Gastroesophageal sphincter (tissue), 4 donors: Measurements from ENCODE around the gene NCOR1. TPM values are rescaled to one million over a fixed set of nuclear protein-coding genes. Genes with fewer than 3 reads are reported as not detected.
"Not testable (repeated sequence)": the region's sequence is repeated elsewhere in the genome, so short reads cannot be mapped to it uniquely, and the experiment has no call there.

Experiments used
- ATAC-seq: fragments of 150-250 bp; one replicate; pipeline ENCODE4 v1.9.1; 2016; ENCODE audit warnings: mild to moderate bottlenecking, moderate library complexity
- H3K27ac ChIP-seq, 4 donors: fragments of 200-600 bp; sonication (generic) in 3 of 4; 1 replicate in 3 of 4; 2 replicates in 1 of 4; pipeline ENCODE4 v1.5.1; 2016 to 2019
- H3K27me3 ChIP-seq: fragments of 200-600 bp; sonication (generic); one replicate; pipeline ENCODE4 v1.5.1; 2019
- H3K36me3 ChIP-seq, 2 donors: fragments of 200-600 bp; sonication (generic); one replicate each; pipeline ENCODE4 v1.5.1; 2019; ENCODE audit warnings: control low read depth in 1 of 2
- H3K4me1 ChIP-seq, 3 donors: fragments of 200-600 bp; sonication (generic); 1 replicate in 2 of 3; 2 replicates in 1 of 3; pipeline ENCODE4 v1.5.1; 2016 to 2019; ENCODE audit warnings: control low read depth in 2 of 3
- H3K4me3 ChIP-seq, 2 donors: fragments of 200-600 bp; sonication (generic); one replicate each; pipeline ENCODE4 v1.5.1; 2019; ENCODE audit warnings: mild to moderate bottlenecking in 1 of 2, moderate library complexity in 1 of 2
- H3K9me3 ChIP-seq, 3 donors: fragments of 200-600 bp; sonication (generic); one replicate each; pipeline ENCODE4 v1.5.1; 2017 to 2019; ENCODE audit warnings: control low read depth in 2 of 3
- EP300 ChIP-seq: sonication (generic); formaldehyde crosslinking; IDR thresholded peaks from one replicate; pipeline ENCODE4 v1.6.1; 2017; ENCODE audit warnings: antibody characterized with exemption, mild to moderate bottlenecking
- POLR2A ChIP-seq, 2 donors: fragments of 450-650 bp; IDR thresholded peaks; one replicate each; pipeline ENCODE4 v1.6.1; 2017; ENCODE audit warnings: antibody characterized with exemption in 2 of 2, mild to moderate bottlenecking in 2 of 2, moderate library complexity in 1 of 2
- POLR2AphosphoS5 ChIP-seq: sonication (generic); formaldehyde crosslinking; IDR thresholded peaks from one replicate; pipeline ENCODE4 v1.6.1; 2017; ENCODE audit warnings: antibody characterized with exemption
- WGBS, 2 donors: methylation state at CpG; one replicate each; pipeline ENCODE4 v1.1.5; 2018; ENCODE audit warnings: low coverage in 1 of 2; 5-methylcytosine and 5-hydroxymethylcytosine counted together
- total RNA-seq, 4 donors: library from RNA; depleted of rRNA; stranded (reverse); fragments of >200 nt; gene quantifications; one replicate each; pipeline ENCODE4 v1.1.0, GENCODE V29; 2016
- TF ChIP-seq, protein P1 (sequence below), 4 experiments: fragments of 200-600 bp in 2 of 4; fragments of 450-650 bp in 2 of 4; sonication (generic) in 1 of 4; IDR thresholded peaks; one replicate each; pipeline ENCODE4 v1.5.1; 2017 to 2019; ENCODE audit warnings: antibody characterized with exemption in 4 of 4, mild to moderate bottlenecking in 2 of 4, moderate library complexity in 2 of 4

Gene NCOR1
- total RNA-seq, 4 donors from 2014 or later: 76.3 to 160 (median 108) TPM

DNA sequence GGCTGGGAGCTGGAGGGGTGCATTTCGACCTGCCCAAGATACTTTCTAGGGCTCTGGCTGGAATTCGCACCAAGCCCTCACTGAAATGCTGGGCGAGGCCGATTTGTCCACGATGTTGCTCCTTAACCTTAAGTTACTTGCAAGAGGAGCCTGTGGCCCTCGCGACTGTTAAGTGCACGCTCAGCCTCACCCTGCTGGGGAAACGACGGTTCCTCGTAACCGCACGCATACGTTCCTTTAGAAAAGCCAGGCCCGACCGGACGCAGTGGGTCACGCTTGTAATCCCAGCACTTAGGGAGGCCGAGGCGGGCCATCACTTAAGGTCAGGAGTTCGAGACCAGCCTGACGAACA is 607 bp upstream of the NCOR1 start:
- H3K27ac ChIP-seq: peak overlapping the region; percentile 86 to 98 (median 96)
- TF ChIP-seq POLR2AphosphoS5 (no peak), POLR2A (IDR thresholded peaks at IDR 0.05) (no peak), EP300 (no peak)
- TF ChIP-seq, protein P1, sequence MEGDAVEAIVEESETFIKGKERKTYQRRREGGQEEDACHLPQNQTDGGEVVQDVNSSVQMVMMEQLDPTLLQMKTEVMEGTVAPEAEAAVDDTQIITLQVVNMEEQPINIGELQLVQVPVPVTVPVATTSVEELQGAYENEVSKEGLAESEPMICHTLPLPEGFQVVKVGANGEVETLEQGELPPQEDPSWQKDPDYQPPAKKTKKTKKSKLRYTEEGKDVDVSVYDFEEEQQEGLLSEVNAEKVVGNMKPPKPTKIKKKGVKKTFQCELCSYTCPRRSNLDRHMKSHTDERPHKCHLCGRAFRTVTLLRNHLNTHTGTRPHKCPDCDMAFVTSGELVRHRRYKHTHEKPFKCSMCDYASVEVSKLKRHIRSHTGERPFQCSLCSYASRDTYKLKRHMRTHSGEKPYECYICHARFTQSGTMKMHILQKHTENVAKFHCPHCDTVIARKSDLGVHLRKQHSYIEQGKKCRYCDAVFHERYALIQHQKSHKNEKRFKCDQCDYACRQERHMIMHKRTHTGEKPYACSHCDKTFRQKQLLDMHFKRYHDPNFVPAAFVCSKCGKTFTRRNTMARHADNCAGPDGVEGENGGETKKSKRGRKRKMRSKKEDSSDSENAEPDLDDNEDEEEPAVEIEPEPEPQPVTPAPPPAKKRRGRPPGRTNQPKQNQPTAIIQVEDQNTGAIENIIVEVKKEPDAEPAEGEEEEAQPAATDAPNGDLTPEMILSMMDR (IDR thresholded peaks at IDR 0.05): no peak
- peak overlapping the region; percentile 71 to 95 for H3K4me3 ChIP-seq
- no peak for ATAC-seq
- 35% methylated on average over 9 of the region's 22 CpGs; no CpG with 5 or more reads in 1 of the 2 donors for WGBS, 2 donors
- H3K9me3 ChIP-seq: no peaks in the 10 kb centered on the region
- peaks cover 0 to 65% (median 7%) of the 10 kb centered on the region in 3 donors for H3K4me1 ChIP-seq
- no peaks in the 10 kb centered on the region for H3K27me3 ChIP-seq
- peaks cover 0 to 8% of the 10 kb centered on the region in 2 donors for H3K36me3 ChIP-seq

DNA sequence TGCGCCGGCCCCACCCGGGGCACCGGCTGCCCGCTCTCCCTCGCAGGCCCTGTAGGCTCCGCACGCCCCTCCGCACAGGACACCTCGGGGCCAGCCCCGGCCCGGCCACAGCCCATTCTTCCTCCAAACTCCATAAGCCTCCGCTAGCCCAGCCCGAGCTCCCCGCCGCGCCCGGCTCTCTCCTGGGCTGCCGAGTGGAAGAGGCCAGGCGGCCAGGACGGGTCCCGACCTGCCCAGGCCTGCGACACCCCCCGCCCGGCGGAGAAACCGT is 397 bp downstream of the NCOR1 start:
- Histone ChIP-seq H3K4me3 (peak overlapping the region; percentile 71 to 95), H3K4me1 (peaks cover 0 to 75% (median 7%) of the 10 kb centered on the region in 3 donors), H3K27ac (peak overlapping the region; percentile 86 to 98 (median 96)), H3K9me3 (no peaks in the 10 kb centered on the region), H3K36me3 (peaks cover 0 to 8% of the 10 kb centered on the region in 2 donors), H3K27me3 (no peaks in the 10 kb centered on the region)
- peak; percentile 44 for ATAC-seq
- 0% methylated on average over 9 of the region's 27 CpGs; no CpG with 5 or more reads in 1 of the 2 donors for WGBS, 2 donors
- TF ChIP-seq POLR2AphosphoS5 (no peak), POLR2A (IDR thresholded peaks at IDR 0.05) (no peak), EP300 (no peak)
- TF ChIP-seq, protein P1 (IDR thresholded peaks at IDR 0.05): no peak

DNA sequence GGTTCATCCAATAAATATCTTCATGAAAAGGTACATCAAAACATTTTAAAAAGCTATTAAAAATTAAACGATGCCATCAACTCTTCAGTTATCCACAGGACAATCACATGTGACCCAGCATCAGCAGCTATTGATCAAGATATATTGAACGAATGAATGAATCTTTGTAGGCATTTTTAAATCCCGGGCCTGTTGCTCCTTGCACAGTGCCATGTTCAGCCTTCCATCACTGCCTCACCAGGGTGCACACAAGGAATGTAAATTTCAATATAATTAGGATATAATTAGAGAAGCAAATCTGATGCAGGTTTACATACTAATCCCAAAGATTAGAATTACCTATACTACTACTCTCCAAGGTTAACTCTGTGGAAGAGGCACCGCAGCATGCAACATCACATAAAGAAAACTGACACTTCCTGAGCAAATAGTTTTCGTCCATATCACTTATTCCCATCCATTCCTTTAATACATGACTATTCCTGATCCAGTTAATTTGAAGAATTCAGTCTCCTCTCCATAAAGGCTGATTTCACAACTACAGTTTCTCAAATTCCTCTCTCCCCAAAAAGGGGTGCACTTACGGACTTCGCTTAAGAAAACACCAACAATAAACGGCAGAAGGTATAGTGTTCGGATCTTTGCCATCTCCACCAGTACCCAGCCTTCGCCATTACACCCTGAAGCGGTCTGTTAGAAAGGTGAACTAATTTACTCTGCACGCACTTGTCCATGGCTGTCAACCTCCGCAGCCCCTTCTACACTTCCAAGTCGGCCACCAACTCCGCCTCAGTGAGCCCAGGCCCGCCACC is 938 bp downstream of the NCOR1 start:
- Histone ChIP-seq H3K4me3 (peak overlapping the region; percentile 71 to 95), H3K27ac (peak overlapping the region; percentile 86 to 98 (median 96)), H3K36me3 (peaks cover 0 to 4% of the 10 kb centered on the region in 2 donors), H3K9me3 (no peaks in the 10 kb centered on the region), H3K4me1 (peaks cover 0 to 77% (median 7%) of the 10 kb centered on the region in 3 donors), H3K27me3 (no peaks in the 10 kb centered on the region)
- TF ChIP-seq EP300: no peak
- TF ChIP-seq, protein P1 (IDR thresholded peaks at IDR 0.05): no peak
- TF ChIP-seq POLR2A (IDR thresholded peaks at IDR 0.05): no peak
- no peak for TF ChIP-seq POLR2AphosphoS5
- ATAC-seq: no peak
- 2 to 3% methylated on average over 7 to 15 of the region's 16 CpGs for WGBS, 2 donors

DNA sequence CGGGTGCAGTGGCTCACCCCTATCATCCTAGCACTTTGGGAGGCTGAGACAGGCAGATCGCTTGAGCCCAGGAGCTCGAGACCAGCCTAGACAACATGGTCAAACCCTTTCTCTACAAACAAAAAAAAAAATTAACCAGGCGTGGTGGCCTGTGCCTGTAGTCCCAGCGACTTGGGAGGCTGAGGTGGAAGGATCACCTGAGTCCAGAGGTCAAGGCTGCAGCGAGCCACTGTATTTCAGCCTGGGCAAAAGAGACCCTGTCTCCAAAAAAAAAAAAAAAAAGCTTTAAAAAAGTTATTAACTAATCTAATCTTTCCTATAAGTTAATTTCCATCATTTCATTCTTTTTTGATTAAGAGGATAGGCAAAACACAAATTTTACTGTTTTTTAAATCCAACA is 2.5 kb downstream of the NCOR1 start:
- H3K4me1 ChIP-seq: peaks cover 0 to 74% (median 7%) of the 10 kb centered on the region in 3 donors
- no peak overlapping the region for H3K27ac ChIP-seq
- H3K27me3 ChIP-seq: no peaks in the 10 kb centered on the region
- H3K36me3 ChIP-seq: no peaks in the 10 kb centered on the region
- TF ChIP-seq POLR2A (IDR thresholded peaks at IDR 0.05): no peak
- no peak for TF ChIP-seq EP300
- TF ChIP-seq, protein P1 (IDR thresholded peaks at IDR 0.05): no peak
- no peak for TF ChIP-seq POLR2AphosphoS5
- 63 to 92% methylated on average over 3 to 6 of the region's 6 CpGs for WGBS, 2 donors
- no peak overlapping the region for H3K4me3 ChIP-seq
- no peak for ATAC-seq
- no peaks in the 10 kb centered on the region for H3K9me3 ChIP-seq

DNA sequence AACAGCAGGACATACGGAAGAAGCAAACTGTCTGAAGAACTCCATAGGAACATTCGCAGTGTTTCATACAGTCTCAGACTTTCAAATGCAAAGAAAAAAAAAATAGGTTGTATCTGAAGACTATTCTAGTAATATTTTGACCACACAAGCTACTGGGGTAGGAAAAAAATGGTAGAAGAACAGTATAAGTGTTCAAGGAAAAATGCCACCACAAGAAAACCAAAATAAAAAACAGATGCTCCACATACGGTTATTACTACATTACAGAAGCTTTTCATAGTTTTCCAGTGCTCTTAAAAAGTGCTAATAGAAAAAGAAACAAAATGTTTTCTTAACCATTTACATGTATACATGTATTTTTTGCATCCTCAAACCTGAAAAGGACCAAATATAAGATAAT is 3.7 kb downstream of the NCOR1 start:
- WGBS, 2 donors: 66 to 90% methylated on average over 3 of the region's 3 CpGs
- no peaks in the 10 kb centered on the region for H3K9me3 ChIP-seq
- no peak overlapping the region for H3K27ac ChIP-seq
- TF ChIP-seq EP300: no peak
- TF ChIP-seq, protein P1 (IDR thresholded peaks at IDR 0.05): no peak
- TF ChIP-seq POLR2A (IDR thresholded peaks at IDR 0.05): no peak
- no peak for TF ChIP-seq POLR2AphosphoS5
- H3K36me3 ChIP-seq: no peaks in the 10 kb centered on the region
- no peak overlapping the region for H3K4me3 ChIP-seq
- no peak for ATAC-seq
- H3K27me3 ChIP-seq: no peaks in the 10 kb centered on the region
- peaks cover 0 to 75% (median 6%) of the 10 kb centered on the region in 3 donors for H3K4me1 ChIP-seq

DNA sequence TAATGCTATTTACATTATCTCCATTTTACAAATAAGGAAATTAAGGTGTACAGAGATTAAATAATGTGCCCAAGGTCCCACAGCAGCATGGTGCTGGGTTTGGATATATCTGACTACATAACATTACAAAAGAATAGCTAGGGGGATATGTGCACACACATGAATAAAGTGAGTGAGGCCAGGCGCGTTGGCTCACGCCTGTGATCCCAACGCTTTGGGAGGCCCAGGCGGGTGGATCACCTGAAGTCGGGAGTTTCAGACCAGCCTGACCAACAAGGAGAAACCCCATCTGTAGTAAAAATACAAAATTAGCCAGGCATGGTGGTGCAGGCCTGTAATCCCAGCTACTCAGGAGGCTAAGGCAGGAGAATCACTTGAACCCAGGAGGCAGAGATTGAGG is 10.6 kb downstream of the NCOR1 start:
- H3K4me3 ChIP-seq, H3K27me3 ChIP-seq, H3K36me3 ChIP-seq, H3K9me3 ChIP-seq, H3K27ac ChIP-seq, ATAC-seq: not testable (repeated sequence)
- peaks cover 12 to 82% (median 19%) of the 10 kb centered on the region in 3 donors for H3K4me1 ChIP-seq
- 87% methylated on average over 5 of the region's 6 CpGs; no CpG with 5 or more reads in 1 of the 2 donors for WGBS, 2 donors
